Measurements from ENCODE around the gene NFIB. TPM values are rescaled to one million over a fixed set of nuclear protein-coding genes. Genes with fewer than 3 reads are reported as not detected.

Gene NFIB
- total RNA-seq, 1 experiment from 2014 or later: 75.8 TPM

DNA sequence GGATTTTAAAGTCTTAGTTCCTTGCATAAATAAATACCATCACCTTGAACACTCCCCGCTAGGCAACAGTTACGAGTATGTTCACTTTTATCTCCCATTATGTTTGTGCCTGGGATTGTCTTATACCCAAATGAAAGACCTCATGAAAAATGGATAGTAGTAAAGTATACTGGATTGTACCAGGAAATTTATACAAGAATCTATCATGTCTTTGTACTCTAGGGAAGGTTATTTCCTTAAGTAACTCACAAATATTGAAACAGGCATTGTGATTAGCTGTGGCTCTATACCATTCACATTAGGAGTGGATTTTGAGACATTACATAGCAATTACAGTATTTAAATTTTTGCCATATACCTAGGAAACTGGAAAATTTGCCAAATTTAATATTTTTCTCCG lies 24.0 kb downstream of the NFIB start:
- CTCF ChIA-PET: no interaction called here
- Mint-ChIP-seq H3K4me3 (ENCODE audit: low read depth, unreplicated experiment) (no peak overlapping the region), H3K27ac (ENCODE audit: unreplicated experiment) (no peak overlapping the region), H3K4me1 (ENCODE audit: low read depth, unreplicated experiment) (peaks cover 17% of the 10 kb centered on the region), H3K9me3 (ENCODE audit: low read depth, unreplicated experiment) (no peaks in the 10 kb centered on the region), H3K27me3 (ENCODE audit: unreplicated experiment) (no peaks in the 10 kb centered on the region), H3K36me3 (ENCODE audit: insufficient read depth, unreplicated experiment) (peaks cover 11% of the 10 kb centered on the region)
- intact Hi-C loops (cut with micrococcal nuclease; ENCODE audit: unreplicated experiment): no loop called here
- DNase-seq: no peak
- TF ChIP-seq, protein P1, sequence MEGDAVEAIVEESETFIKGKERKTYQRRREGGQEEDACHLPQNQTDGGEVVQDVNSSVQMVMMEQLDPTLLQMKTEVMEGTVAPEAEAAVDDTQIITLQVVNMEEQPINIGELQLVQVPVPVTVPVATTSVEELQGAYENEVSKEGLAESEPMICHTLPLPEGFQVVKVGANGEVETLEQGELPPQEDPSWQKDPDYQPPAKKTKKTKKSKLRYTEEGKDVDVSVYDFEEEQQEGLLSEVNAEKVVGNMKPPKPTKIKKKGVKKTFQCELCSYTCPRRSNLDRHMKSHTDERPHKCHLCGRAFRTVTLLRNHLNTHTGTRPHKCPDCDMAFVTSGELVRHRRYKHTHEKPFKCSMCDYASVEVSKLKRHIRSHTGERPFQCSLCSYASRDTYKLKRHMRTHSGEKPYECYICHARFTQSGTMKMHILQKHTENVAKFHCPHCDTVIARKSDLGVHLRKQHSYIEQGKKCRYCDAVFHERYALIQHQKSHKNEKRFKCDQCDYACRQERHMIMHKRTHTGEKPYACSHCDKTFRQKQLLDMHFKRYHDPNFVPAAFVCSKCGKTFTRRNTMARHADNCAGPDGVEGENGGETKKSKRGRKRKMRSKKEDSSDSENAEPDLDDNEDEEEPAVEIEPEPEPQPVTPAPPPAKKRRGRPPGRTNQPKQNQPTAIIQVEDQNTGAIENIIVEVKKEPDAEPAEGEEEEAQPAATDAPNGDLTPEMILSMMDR (IDR thresholded peaks at IDR 0.05; ENCODE audit: unreplicated experiment): no peak
- no TSS peak for BruUV-seq (replicated peaks)

- H3K27ac Mint-ChIP-seq (ENCODE audit: unreplicated experiment): peak overlapping the region; percentile 62
- H3K27me3 Mint-ChIP-seq (ENCODE audit: unreplicated experiment): no peaks in the 10 kb centered on the region
- H3K4me3 Mint-ChIP-seq (ENCODE audit: low read depth, unreplicated experiment): no peak overlapping the region
- CTCF ChIA-PET: interaction anchor here (0.8 kb wide), 1 partner anchor 13 kb away, joined by 3 read pairs; no protein-coding TSS in a partner anchor
- no peaks in the 10 kb centered on the region for H3K9me3 Mint-ChIP-seq (ENCODE audit: low read depth, unreplicated experiment)
- no peak for DNase-seq
- H3K36me3 Mint-ChIP-seq (ENCODE audit: insufficient read depth, unreplicated experiment): peaks cover 5% of the 10 kb centered on the region
- TF ChIP-seq, protein P1 (IDR thresholded peaks at IDR 0.05; ENCODE audit: unreplicated experiment): no peak
- BruUV-seq (replicated peaks): no TSS peak
- peaks cover 18% of the 10 kb centered on the region for H3K4me1 Mint-ChIP-seq (ENCODE audit: low read depth, unreplicated experiment)
- intact Hi-C loops (cut with micrococcal nuclease; ENCODE audit: unreplicated experiment): no loop called here
Measured at GRCh38 chr9:14288433-14288832, 25.5 kb downstream of the NFIB start.

- Mint-ChIP-seq H3K4me3 (ENCODE audit: low read depth, unreplicated experiment) (no peak overlapping the region), H3K27ac (ENCODE audit: unreplicated experiment) (no peak overlapping the region), H3K9me3 (ENCODE audit: low read depth, unreplicated experiment) (no peaks in the 10 kb centered on the region), H3K4me1 (ENCODE audit: low read depth, unreplicated experiment) (peaks cover 21% of the 10 kb centered on the region), H3K36me3 (ENCODE audit: insufficient read depth, unreplicated experiment) (peaks cover 5% of the 10 kb centered on the region), H3K27me3 (ENCODE audit: unreplicated experiment) (no peaks in the 10 kb centered on the region)
- CTCF ChIA-PET: no interaction called here
- intact Hi-C loops (cut with micrococcal nuclease; ENCODE audit: unreplicated experiment): no loop called here
- BruUV-seq (replicated peaks): no TSS peak
- no peak for DNase-seq
- TF ChIP-seq, protein P1 (IDR thresholded peaks at IDR 0.05; ENCODE audit: unreplicated experiment): no peak
Measured at GRCh38 chr9:14286121-14286520, 27.8 kb downstream of the NFIB start.

GRCh38 chr9:14283276-14283675 lies 30.7 kb downstream of the NFIB start:
- Mint-ChIP-seq H3K4me3 (ENCODE audit: low read depth, unreplicated experiment) (no peak overlapping the region), H3K9me3 (ENCODE audit: low read depth, unreplicated experiment) (no peaks in the 10 kb centered on the region), H3K27ac (ENCODE audit: unreplicated experiment) (peak overlapping the region; percentile 29), H3K36me3 (ENCODE audit: insufficient read depth, unreplicated experiment) (peaks cover 5% of the 10 kb centered on the region), H3K4me1 (ENCODE audit: low read depth, unreplicated experiment) (peaks cover 37% of the 10 kb centered on the region), H3K27me3 (ENCODE audit: unreplicated experiment) (no peaks in the 10 kb centered on the region)
- BruUV-seq (replicated peaks): no TSS peak
- TF ChIP-seq, protein P1 (IDR thresholded peaks at IDR 0.05; ENCODE audit: unreplicated experiment): no peak
- CTCF ChIA-PET: interaction anchor here (0.8 kb wide), 1 partner anchor 11 kb away, joined by 3 read pairs; no protein-coding TSS in a partner anchor
- DNase-seq: no peak
- intact Hi-C loops (cut with micrococcal nuclease; ENCODE audit: unreplicated experiment): no loop called here

All from Calu3 (cell line).